Peyer's patch (tissue), 4 donors: ENCODE results near the gene KMO. TPM values are rescaled to one million over a fixed set of nuclear protein-coding genes. Genes with fewer than 3 reads are reported as not detected.

ENCODE experiments used
- DNase-seq, 3 donors: peaks; one replicate each; pipeline ENCODE4 v3.0.0-alpha.2; 2017 to 2019
- H3K27ac ChIP-seq, 4 donors: fragments of 200-600 bp; sonication (generic); one replicate each; pipeline ENCODE4 v1.5.1; 2016 to 2019
- H3K27me3 ChIP-seq, 2 donors: fragments of 200-600 bp; sonication (generic); one replicate each; pipeline ENCODE4 v1.5.1; 2019
- H3K36me3 ChIP-seq, 3 donors: fragments of 200-600 bp; sonication (generic); one replicate each; pipeline ENCODE4 v1.5.1; 2016 to 2019
- H3K4me1 ChIP-seq, 4 donors: fragments of 200-600 bp; sonication (generic); one replicate each; pipeline ENCODE4 v1.5.1; 2016 to 2019
- H3K4me3 ChIP-seq, 4 donors: fragments of 200-600 bp; sonication (generic); 1 replicate in 3 of 4; 2 replicates in 1 of 4; pipeline ENCODE4 v1.5.1; 2016 to 2019; ENCODE audit warnings: mild to moderate bottlenecking in 1 of 4
- H3K9me3 ChIP-seq, 4 donors: fragments of 200-600 bp; sonication (generic); one replicate each; pipeline ENCODE4 v1.5.1; 2016 to 2019; ENCODE audit warnings: mild to moderate bottlenecking in 1 of 4
- CTCF ChIP-seq, 6 experiments: fragments of 450-650 bp in 4 of 6; fragments of 200-600 bp in 2 of 6; sonication (generic) in 1 of 6; IDR thresholded peaks; one replicate each; pipeline ENCODE4 v1.5.1; 2017 to 2019; ENCODE audit warnings: antibody characterized with exemption in 6 of 6, mild to moderate bottlenecking in 3 of 6, moderate library complexity in 1 of 6
- POLR2A ChIP-seq, 2 donors: fragments of 450-650 bp; IDR thresholded peaks; one replicate each; pipeline ENCODE4 v1.5.1; 2017; ENCODE audit warnings: antibody characterized with exemption in 2 of 2, mild to moderate bottlenecking in 2 of 2, moderate library complexity in 2 of 2
- total RNA-seq, 4 donors: library from RNA; depleted of rRNA; stranded (reverse); fragments of >200 nt; gene quantifications; one replicate each; pipeline ENCODE4 v1.1.0, GENCODE V29; 2016

The KMO gene
- total RNA-seq, 4 donors from 2014 or later: 0.13 to 32.2 (median 0.70) TPM; not detected in 1

- Histone ChIP-seq H3K36me3 (no peaks in the 10 kb centered on the region), H3K27ac (no peak overlapping the region), H3K9me3 (no peaks in the 10 kb centered on the region), H3K4me1 (no peaks in the 10 kb centered on the region), H3K27me3 (no peaks in the 10 kb centered on the region), H3K4me3 (no peak overlapping the region)
- TF ChIP-seq POLR2A (IDR thresholded peaks at IDR 0.05) (no peak), CTCF (IDR thresholded peaks at IDR 0.05) (no peak)
- no peak for DNase-seq
Observed at GRCh38 chr1:241622669-241623068, 90.5 kb downstream of the KMO start.

GRCh38 chr1:241624935-241625334, 92.8 kb downstream of the KMO start:
- TF ChIP-seq POLR2A (IDR thresholded peaks at IDR 0.05) (no peak), CTCF (IDR thresholded peaks at IDR 0.05) (no peak)
- DNase-seq: no peak
- no peaks in the 10 kb centered on the region for H3K9me3 ChIP-seq
- no peak overlapping the region for H3K4me3 ChIP-seq
- no peaks in the 10 kb centered on the region for H3K27me3 ChIP-seq
- peak overlapping the region in 1 of 4 donors; percentile 61 for H3K27ac ChIP-seq
- no peaks in the 10 kb centered on the region for H3K4me1 ChIP-seq
- H3K36me3 ChIP-seq: no peaks in the 10 kb centered on the region

- Histone ChIP-seq H3K9me3 (no peaks in the 10 kb centered on the region), H3K27me3 (no peaks in the 10 kb centered on the region), H3K4me3 (no peak overlapping the region), H3K27ac (peak overlapping the region in 1 of 4 donors; percentile 28), H3K36me3 (no peaks in the 10 kb centered on the region), H3K4me1 (no peaks in the 10 kb centered on the region)
- peak in 2 of 3 donors; percentile 32 to 65 for DNase-seq
- TF ChIP-seq CTCF (IDR thresholded peaks at IDR 0.05) (peak; percentile 21 to 81 (median 60)), POLR2A (IDR thresholded peaks at IDR 0.05) (no peak)
Observed at GRCh38 chr1:241627453-241628259, 95.5 kb downstream of the KMO start.

- no peak for DNase-seq
- Histone ChIP-seq H3K36me3 (no peaks in the 10 kb centered on the region), H3K27me3 (no peaks in the 10 kb centered on the region), H3K4me1 (no peaks in the 10 kb centered on the region), H3K9me3 (no peaks in the 10 kb centered on the region), H3K4me3 (no peak overlapping the region), H3K27ac (no peak overlapping the region)
- no peak for TF ChIP-seq POLR2A (IDR thresholded peaks at IDR 0.05)
- no peak for TF ChIP-seq CTCF (IDR thresholded peaks at IDR 0.05)
Observed at GRCh38 chr1:241630005-241630404, 97.8 kb downstream of the KMO start.

GRCh38 chr1:241630476-241630875, 98.3 kb downstream of the KMO start:
- TF ChIP-seq CTCF (IDR thresholded peaks at IDR 0.05): no peak
- TF ChIP-seq POLR2A (IDR thresholded peaks at IDR 0.05): no peak
- H3K36me3 ChIP-seq: no peaks in the 10 kb centered on the region
- DNase-seq: no peak
- H3K27ac ChIP-seq: no peak overlapping the region
- no peaks in the 10 kb centered on the region for H3K4me1 ChIP-seq
- H3K4me3 ChIP-seq: no peak overlapping the region
- H3K27me3 ChIP-seq: no peaks in the 10 kb centered on the region
- no peaks in the 10 kb centered on the region for H3K9me3 ChIP-seq
